ENCODE results near the gene POSTN.
"Not testable (repeated sequence)": the region's sequence is repeated elsewhere in the genome, so short reads cannot be mapped to it uniquely, and the experiment has no call there.

POSTN gene

GRCh38 chr13:37596805-37597204 lies 1.8 kb downstream of the POSTN start:
- DNase-seq: no peak

GRCh38 chr13:37595162-37595561 lies 3.4 kb downstream of the POSTN start:
- no peak for DNase-seq

GRCh38 chr13:37594550-37594949 lies 4.0 kb downstream of the POSTN start:
- no peak for DNase-seq

- DNase-seq: not testable (repeated sequence)
Observed at GRCh38 chr13:37589381-37589780, 9.2 kb downstream of the POSTN start.

- DNase-seq: no peak
Observed at GRCh38 chr13:37587236-37587635, 11.3 kb downstream of the POSTN start.

GRCh38 chr13:37586164-37586563 lies 12.4 kb downstream of the POSTN start:
- DNase-seq: no peak

GRCh38 chr13:37585541-37585940 lies 13.0 kb downstream of the POSTN start:
- no peak for DNase-seq

- no peak for DNase-seq
Observed at GRCh38 chr13:37576601-37577000, 22.0 kb downstream of the POSTN start.

- DNase-seq: no peak
Observed at GRCh38 chr13:37565425-37565824, 33.1 kb downstream of the POSTN start.

GRCh38 chr13:37561031-37561430 lies 37.5 kb downstream of the POSTN start:
- DNase-seq: no peak

- DNase-seq: no peak
Observed at GRCh38 chr13:37560526-37560925, 38.0 kb downstream of the POSTN start.

GRCh38 chr13:37558766-37559165 lies 39.8 kb downstream of the POSTN start:
- not testable (repeated sequence) for DNase-seq

GRCh38 chr13:37546087-37546486 lies 52.5 kb downstream of the POSTN start:
- no peak for DNase-seq

GRCh38 chr13:37544995-37545394 lies 53.6 kb downstream of the POSTN start:
- DNase-seq: no peak

- no peak for DNase-seq
Observed at GRCh38 chr13:37539976-37540605, 58.5 kb downstream of the POSTN start.

GRCh38 chr13:37539170-37539569 lies 59.4 kb downstream of the POSTN start:
- DNase-seq: no peak

GRCh38 chr13:37535501-37535900 lies 63.1 kb downstream of the POSTN start:
- DNase-seq: no peak

- DNase-seq: no peak
Observed at GRCh38 chr13:37534676-37535075, 63.9 kb downstream of the POSTN start.

- no peak for DNase-seq
Observed at GRCh38 chr13:37534181-37534580, 64.4 kb downstream of the POSTN start.

GRCh38 chr13:37531049-37531448 lies 67.5 kb downstream of the POSTN start:
- no peak for DNase-seq

- DNase-seq: no peak
Observed at GRCh38 chr13:37529751-37530385, 68.7 kb downstream of the POSTN start.

GRCh38 chr13:37526710-37527473 lies 71.7 kb downstream of the POSTN start:
- no peak for DNase-seq

- no peak for DNase-seq
Observed at GRCh38 chr13:37515226-37515625, 83.3 kb downstream of the POSTN start.

Measured in stimulated activated naive CD4-positive, alpha-beta T cell (primary cell).